Epithelial cell of esophagus (primary cell): ENCODE results near the gene PRDX3.
A peak's percentile ranks its signal among the peaks of the same experiment; 100 is the strongest.

ENCODE experiments used
- DNase-seq: peaks from one replicate; pipeline ENCODE4 v3.0.0; 2010; ENCODE audit warnings: low read depth
- H3K4me3 ChIP-seq: 2 replicates; pipeline ENCODE4 v1.5.1; 2011; ENCODE audit warnings: mild to moderate bottlenecking, low read length, control low read depth
- CTCF ChIP-seq: IDR thresholded peaks from 2 replicates; pipeline ENCODE4 v1.5.1; 2011; ENCODE audit warnings: low read depth, mild to moderate bottlenecking, low read length, control low read depth, inconsistent platforms; ENCODE audit not compliant: insufficient read depth; ENCODE audit errors: missing control alignments

PRDX3 gene

GRCh38 chr10:119199231-119199992 lies 20.8 kb upstream of the PRDX3 start:
- TF ChIP-seq CTCF, result peak; percentile 97
- DNase-seq, result peak; percentile 82

GRCh38 chr10:119198438-119198837 lies 19.8 kb upstream of the PRDX3 start:
- peak; percentile 16 for TF ChIP-seq CTCF
- peak; percentile 16 for DNase-seq
- H3K4me3 ChIP-seq, result no peak overlapping the region

More at GRCh38 chr10:119199231-119199992, 20.8 kb upstream of the PRDX3 start:
- no peak overlapping the region for H3K4me3 ChIP-seq

- TF ChIP-seq CTCF, result no peak
- DNase-seq, result peak; percentile 73
- no peak overlapping the region for H3K4me3 ChIP-seq
These were observed 19.3 kb upstream of the PRDX3 start for GRCh38 chr10:119197921-119198320.

- no peak for TF ChIP-seq CTCF
- no peak overlapping the region for H3K4me3 ChIP-seq
- DNase-seq, result peak; percentile 95
These were observed 13.3 kb upstream of the PRDX3 start for GRCh38 chr10:119191881-119192280.

GRCh38 chr10:119190954-119191785 lies 12.6 kb upstream of the PRDX3 start:
- no peak for TF ChIP-seq CTCF
- H3K4me3 ChIP-seq, result no peak overlapping the region
- no peak for DNase-seq

- no peak for TF ChIP-seq CTCF
- no peak overlapping the region for H3K4me3 ChIP-seq
- peak; percentile 99 for DNase-seq
These were observed 11.7 kb upstream of the PRDX3 start for GRCh38 chr10:119190353-119190752.
